HepG2 (cell line): ENCODE measurements around the gene PDLIM5. TPM values are rescaled to one million over a fixed set of nuclear protein-coding genes. Genes with fewer than 3 reads are reported as not detected.

Experiments used
- ATF1 ChIP-seq: IDR thresholded peaks from 2 replicates; pipeline ENCODE4 v1.6.1; 2016; ENCODE audit warnings: mild to moderate bottlenecking, control low read depth
- MAFG ChIP-seq: sonication (generic); formaldehyde crosslinking; IDR thresholded peaks from 2 replicates; pipeline ENCODE4 v1.5.1; 2020; ENCODE audit warnings: mild to moderate bottlenecking, missing genetic modification reagents
- MAFK ChIP-seq, 2 experiments: IDR thresholded peaks in 1 of 2; conservative IDR thresholded peaks in 1 of 2; 2 replicates each; pipeline ENCODE4 v1.6.1; 2011; ENCODE audit warnings: improper control_type of control experiment in 2 of 2, low read length in 2 of 2
- MYC ChIP-seq: sonication (generic); formaldehyde crosslinking; IDR thresholded peaks from 2 replicates; pipeline ENCODE4 v1.9.0; 2021; ENCODE audit warnings: missing genetic modification reagents, borderline replicate concordance
- ONECUT2 ChIP-seq: sonication (generic); formaldehyde crosslinking; IDR thresholded peaks from 2 replicates; pipeline ENCODE4 v1.4.0; 2020; ENCODE audit warnings: missing genetic modification reagents
- POGK ChIP-seq: sonication (generic); formaldehyde crosslinking; conservative IDR thresholded peaks from 2 replicates; pipeline ENCODE4 v1.8.0; 2022; ENCODE audit warnings: mild to moderate bottlenecking, moderate library complexity, missing genetic modification reagents
- SRF ChIP-seq: IDR thresholded peaks from 2 replicates; pipeline ENCODE4 v1.6.1; 2011; ENCODE audit warnings: mild to moderate bottlenecking, low read depth, low read length, moderate library complexity
- USF2 ChIP-seq, 2 experiments: sonication (generic) in 1 of 2; formaldehyde crosslinking in 1 of 2; IDR thresholded peaks; 2 replicates each; pipeline versions ENCODE4 v1.5.1 to v1.6.1; 2011 to 2020; ENCODE audit warnings: borderline replicate concordance in 1 of 2, low read depth in 1 of 2, low read length in 1 of 2, mild to moderate bottlenecking in 1 of 2, missing genetic modification reagents in 1 of 2, moderate library complexity in 1 of 2
- ZFP41 ChIP-seq: sonication (generic); formaldehyde crosslinking; IDR thresholded peaks from 2 replicates; pipeline ENCODE4 v1.4.0; 2020; ENCODE audit warnings: mild to moderate bottlenecking, missing genetic modification reagents, borderline replicate concordance
- ZMAT5 ChIP-seq: sonication (generic); formaldehyde crosslinking; IDR thresholded peaks from 2 replicates; pipeline ENCODE4 v1.5.0; 2020; ENCODE audit warnings: mild to moderate bottlenecking, low read depth, missing genetic modification reagents, borderline replicate concordance
- ZNF280B ChIP-seq: sonication (generic); formaldehyde crosslinking; IDR thresholded peaks from 2 replicates; pipeline ENCODE4 v1.5.0; 2020; ENCODE audit warnings: missing genetic modification reagents, mild to moderate bottlenecking, borderline replicate concordance
- ZNF350 ChIP-seq: sonication (generic); formaldehyde crosslinking; IDR thresholded peaks from 2 replicates; pipeline ENCODE4 v1.4.0; 2020; ENCODE audit warnings: mild to moderate bottlenecking, low read depth, missing genetic modification reagents, borderline replicate concordance
- ZNF761 ChIP-seq: sonication (generic); formaldehyde crosslinking; conservative IDR thresholded peaks from 2 replicates; pipeline ENCODE4 v1.4.0; 2020; ENCODE audit warnings: mild to moderate bottlenecking, missing genetic modification reagents
- ZNF784 ChIP-seq: sonication (generic); formaldehyde crosslinking; IDR thresholded peaks from 2 replicates; pipeline ENCODE4 v1.5.1; 2020; ENCODE audit warnings: missing genetic modification reagents, mild to moderate bottlenecking, borderline replicate concordance
- ZNF788 ChIP-seq: sonication (generic); formaldehyde crosslinking; IDR thresholded peaks from 2 replicates; pipeline ENCODE4 v1.5.0; 2020; ENCODE audit warnings: mild to moderate bottlenecking, missing genetic modification reagents, borderline replicate concordance
- ZSCAN22 ChIP-seq: sonication (generic); formaldehyde crosslinking; IDR thresholded peaks from 2 replicates; pipeline ENCODE4 v1.4.0; 2020; ENCODE audit warnings: mild to moderate bottlenecking, missing genetic modification reagents
- ZSCAN5A ChIP-seq: sonication (generic); formaldehyde crosslinking; IDR thresholded peaks from 2 replicates; pipeline ENCODE4 v1.8.0; 2022; ENCODE audit warnings: mild to moderate bottlenecking, missing genetic modification reagents, borderline replicate concordance
- polyA plus RNA-seq, 8 experiments: library from polyadenylated mRNA; depleted of rRNA in 3 of 8; stranded (reverse) in 7 of 8; unstranded in 1 of 8; fragments of >200 nt; fragmentation: Illumina TruSeq in 4 of 8; extraction: Trizol in 4 of 8; gene quantifications; 2 replicates each; pipeline versions ENCODE4 v1.2.1 to v1.2.3, GENCODE V29; 2011 to 2016; ENCODE audit warnings: low read depth in 4 of 8, missing spikeins in 1 of 8, mixed read lengths in 1 of 8; ENCODE audit not compliant: insufficient read depth in 1 of 8
- total RNA-seq, 5 experiments: library from RNA; depleted of rRNA; stranded (reverse); fragments of >200 nt; fragmentation: Illumina TruSeq; extraction: Trizol; gene quantifications; 2 replicates each; pipeline ENCODE4 v1.2.3, GENCODE V29; 2016; ENCODE audit warnings: low read depth in 1 of 5

Gene PDLIM5
- total and polyA plus RNA-seq, 2 of the 13 experiments (the other 11 are each of a cell fraction or from before 2014, with no cell fraction given) = 52.8 to 119 TPM

GRCh38 chr4:94452476-94453371 is 982 bp downstream of the PDLIM5 start (continued):
- TF ChIP-seq USF2 (IDR thresholded peaks at IDR 0.05; ENCODE audit: low read depth, low read length) (no peak), USF2 (CRISPR knock-in tag; IDR thresholded peaks at IDR 0.05; ENCODE audit: borderline replicate concordance) (peak; percentile 53; the same call in 1 of the 2 replicates), ZNF280B (CRISPR knock-in tag) (no peak), MAFK (conservative IDR thresholded peaks at IDR 0.05 in 1 of 2, IDR thresholded peaks at IDR 0.05 in 1 of 2; ENCODE audit: low read length in 2 of 2) (0 out of 4 replicates have a peak, but pooled peaks of 1 of the 2 experiments have one; percentile 2), ATF1 (CRISPR knock-in tag) (no peak), ZNF784 (CRISPR knock-in tag) (no peak), SRF (peak; percentile 99), ZMAT5 (no peak), MYC (CRISPR knock-in tag) (no peak), ZNF350 (CRISPR knock-in tag) (no peak), ONECUT2 (CRISPR knock-in tag) (no peak), ZNF788 (CRISPR knock-in tag) (0 out of 2 replicates have a peak, but pooled peaks have one; percentile 12), POGK (no peak), ZNF761 (CRISPR knock-in tag) (no peak), ZFP41 (CRISPR knock-in tag) (no peak), MAFG (CRISPR knock-in tag) (no peak), ZSCAN5A (no peak), ZSCAN22 (no peak)
